Putamen (tissue), 1 donor: Measurements from ENCODE around the gene COMMD7.

Source experiments
- DNase-seq: peaks from one replicate; pipeline ENCODE4 v3.0.0-alpha.2; 2016; ENCODE audit warnings: low spot score

The COMMD7 gene

GRCh38 chr20:32675223-32675975, 67.9 kb downstream of the COMMD7 start:
- no peak for DNase-seq

GRCh38 chr20:32674362-32674789, 68.9 kb downstream of the COMMD7 start:
- no peak for DNase-seq

GRCh38 chr20:32672982-32673851, 70.0 kb downstream of the COMMD7 start:
- no peak for DNase-seq

GRCh38 chr20:32672394-32672981, 70.8 kb downstream of the COMMD7 start:
- DNase-seq = no peak

- DNase-seq = no peak
Observed at GRCh38 chr20:32670773-32671455, 72.4 kb downstream of the COMMD7 start.

- DNase-seq = no peak
Observed at GRCh38 chr20:32667027-32667426, 76.2 kb downstream of the COMMD7 start.

- DNase-seq = no peak
Observed at GRCh38 chr20:32664678-32665159, 78.5 kb downstream of the COMMD7 start.

- no peak for DNase-seq
Observed at GRCh38 chr20:32664012-32664677, 79.1 kb downstream of the COMMD7 start.

GRCh38 chr20:32663335-32664011, 79.8 kb downstream of the COMMD7 start:
- no peak for DNase-seq

GRCh38 chr20:32661820-32662528, 81.3 kb downstream of the COMMD7 start:
- no peak for DNase-seq

- DNase-seq = no peak
Observed at GRCh38 chr20:32660661-32661060, 82.6 kb downstream of the COMMD7 start.

GRCh38 chr20:32656827-32657226, 86.4 kb downstream of the COMMD7 start:
- no peak for DNase-seq

- no peak for DNase-seq
Observed at GRCh38 chr20:32655903-32656512, 87.3 kb downstream of the COMMD7 start.

GRCh38 chr20:32652739-32653526, 90.3 kb downstream of the COMMD7 start:
- DNase-seq = peak; percentile 77
